Measurements from ENCODE around the gene NOLC1. TPM values are rescaled to one million over a fixed set of nuclear protein-coding genes. Genes with fewer than 3 reads are reported as not detected.
A peak's percentile ranks its signal among the peaks of the same experiment; 100 is the strongest.

The NOLC1 gene
- total RNA-seq, 1 experiment from 2014 or later: 22.6 TPM

- Histone ChIP-seq H3K27ac (ENCODE audit: low read length) (no peak overlapping the region), H3K27me3 (ENCODE audit: low read length) (no peaks in the 10 kb centered on the region), H3K9me3 (ENCODE audit: low read length) (no peaks in the 10 kb centered on the region), H2AFZ (ENCODE audit: low read length) (no peak overlapping the region), H3K36me3 (ENCODE audit: insufficient read depth, low read length) (no peaks in the 10 kb centered on the region), H3K4me2 (ENCODE audit: low read depth, low read length, poor library complexity, severe bottlenecking) (no peak overlapping the region), H3K9ac (ENCODE audit: low read length) (no peak overlapping the region), H4K20me1 (ENCODE audit: insufficient read depth, low read depth, low read length) (no peaks in the 10 kb centered on the region), H3K79me2 (ENCODE audit: low read length) (no peaks in the 10 kb centered on the region), H3K9me2 (replicated peaks; ENCODE audit: insufficient read depth, low read length) (no peaks in the 10 kb centered on the region), H3K4me1 (ENCODE audit: low read length) (peaks cover 7% of the 10 kb centered on the region), H3K4me3 (ENCODE audit: low read length) (no peak overlapping the region)
- DNase-seq: no peak
Measured at GRCh38 chr10:102198027-102198426, 45.8 kb downstream of the NOLC1 start.

DNA sequence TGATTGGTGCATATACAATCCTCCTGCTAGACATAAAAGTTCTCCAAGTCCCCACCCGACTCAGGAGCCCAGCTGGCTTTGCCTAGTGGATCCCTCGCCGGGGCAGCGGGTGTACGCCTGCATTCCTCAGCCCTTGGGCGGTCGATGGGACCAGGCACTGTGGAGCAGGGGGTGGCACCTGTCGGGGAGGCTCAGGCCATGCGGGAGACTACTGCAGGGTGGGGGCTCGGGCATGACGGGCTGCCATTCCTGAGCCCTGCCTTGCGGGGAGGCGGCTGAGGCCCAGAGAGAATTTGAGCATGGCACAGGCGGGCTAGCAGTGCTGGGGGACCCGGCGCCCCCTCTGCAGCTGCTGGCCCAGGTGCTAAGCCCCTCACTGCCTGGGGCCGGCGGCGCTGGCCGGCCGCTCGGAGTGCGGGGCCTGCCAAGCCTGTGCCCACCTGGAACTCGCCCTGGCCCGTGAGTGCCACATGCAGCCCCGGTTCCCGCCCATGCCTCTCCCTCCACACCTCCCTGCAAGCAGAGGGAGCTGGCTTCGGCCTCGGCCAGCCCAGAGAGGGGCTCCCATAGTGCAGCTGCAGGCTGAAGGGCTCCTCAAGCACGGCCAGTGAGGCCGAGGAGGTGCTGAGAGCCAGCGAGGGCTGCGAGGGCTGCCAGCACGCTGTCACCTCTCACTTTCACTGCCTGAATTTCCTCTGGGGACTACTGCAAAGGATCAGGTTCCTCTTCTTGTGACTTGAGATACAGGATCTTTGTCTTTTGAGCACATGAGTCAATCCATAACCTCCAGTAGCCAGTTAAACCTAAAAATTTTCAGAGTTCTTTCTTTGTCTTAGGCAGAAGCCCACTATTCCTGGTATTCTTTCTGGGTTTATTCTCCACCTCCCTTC is 48.8 kb downstream of the NOLC1 start:
- Histone ChIP-seq H2AFZ (ENCODE audit: low read length) (no peak overlapping the region), H3K9me3 (ENCODE audit: low read length) (no peaks in the 10 kb centered on the region), H3K4me3 (ENCODE audit: low read length) (no peak overlapping the region), H3K4me1 (ENCODE audit: low read length) (peaks cover 7% of the 10 kb centered on the region), H4K20me1 (ENCODE audit: insufficient read depth, low read depth, low read length) (no peaks in the 10 kb centered on the region), H3K9me2 (replicated peaks; ENCODE audit: insufficient read depth, low read length) (no peaks in the 10 kb centered on the region), H3K9ac (ENCODE audit: low read length) (no peak overlapping the region), H3K36me3 (ENCODE audit: insufficient read depth, low read length) (no peaks in the 10 kb centered on the region), H3K27ac (ENCODE audit: low read length) (no peak overlapping the region), H3K4me2 (ENCODE audit: low read depth, low read length, poor library complexity, severe bottlenecking) (no peak overlapping the region), H3K27me3 (ENCODE audit: low read length) (no peaks in the 10 kb centered on the region), H3K79me2 (ENCODE audit: low read length) (no peaks in the 10 kb centered on the region)
- DNase-seq: peak; percentile 70

GRCh38 chr10:102202386-102202785 is 50.2 kb downstream of the NOLC1 start:
- no peak overlapping the region for H3K4me2 ChIP-seq (ENCODE audit: low read depth, low read length, poor library complexity, severe bottlenecking)
- no peak for DNase-seq

DNA sequence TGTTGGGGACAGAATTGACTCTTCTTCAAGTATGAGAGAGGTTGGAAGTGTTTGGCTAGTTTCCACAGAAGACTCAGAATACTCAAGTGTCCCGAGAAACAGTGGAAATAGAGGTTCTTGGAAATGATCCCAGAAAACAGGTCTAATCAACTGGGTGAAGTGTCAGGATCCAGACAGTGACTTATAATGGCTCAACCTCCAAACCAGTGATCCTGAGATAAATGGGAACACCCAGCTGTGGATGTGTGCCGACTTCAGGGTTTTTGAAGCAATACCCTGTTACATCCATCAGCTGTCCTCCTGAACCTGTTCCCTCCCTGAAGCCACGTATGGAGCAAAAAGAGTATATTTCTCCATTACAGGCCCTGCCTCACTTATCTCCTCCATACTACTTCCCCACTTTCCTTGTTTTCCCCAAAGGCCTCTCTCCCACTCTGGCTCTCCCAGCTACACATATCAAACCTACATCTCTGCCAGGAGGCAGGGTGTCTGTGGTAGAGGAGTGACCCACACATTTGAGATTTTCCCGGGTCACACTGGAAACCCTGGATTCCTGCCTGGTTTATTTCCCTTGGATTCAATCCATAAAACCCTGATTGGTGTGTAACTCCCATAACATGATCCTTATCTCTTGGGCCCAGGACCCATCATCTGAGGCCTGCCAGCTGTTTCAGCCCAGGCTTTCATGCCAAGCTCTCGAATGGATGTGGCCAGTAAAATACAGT is 56.3 kb downstream of the NOLC1 start:
- Histone ChIP-seq H3K4me1 (ENCODE audit: low read length) (peaks cover 4% of the 10 kb centered on the region), H3K9me2 (replicated peaks; ENCODE audit: insufficient read depth, low read length) (no peaks in the 10 kb centered on the region), H3K36me3 (ENCODE audit: insufficient read depth, low read length) (no peaks in the 10 kb centered on the region), H3K27me3 (ENCODE audit: low read length) (no peaks in the 10 kb centered on the region), H2AFZ (ENCODE audit: low read length) (no peak overlapping the region), H3K79me2 (ENCODE audit: low read length) (no peaks in the 10 kb centered on the region), H3K4me3 (ENCODE audit: low read length) (no peak overlapping the region), H3K4me2 (ENCODE audit: low read depth, low read length, poor library complexity, severe bottlenecking) (no peak overlapping the region), H3K9me3 (ENCODE audit: low read length) (no peaks in the 10 kb centered on the region), H3K27ac (ENCODE audit: low read length) (no peak overlapping the region), H4K20me1 (ENCODE audit: insufficient read depth, low read depth, low read length) (no peaks in the 10 kb centered on the region), H3K9ac (ENCODE audit: low read length) (no peak overlapping the region)
- no peak for DNase-seq

More at GRCh38 chr10:102202386-102202785, 50.2 kb downstream of the NOLC1 start:
- no peak overlapping the region for H3K4me3 ChIP-seq (ENCODE audit: low read length)
- H3K27me3 ChIP-seq (ENCODE audit: low read length): no peaks in the 10 kb centered on the region
- H2AFZ ChIP-seq (ENCODE audit: low read length): no peak overlapping the region
- H3K9me3 ChIP-seq (ENCODE audit: low read length): no peaks in the 10 kb centered on the region
- H3K9ac ChIP-seq (ENCODE audit: low read length): no peak overlapping the region
- H3K9me2 ChIP-seq (replicated peaks; ENCODE audit: insufficient read depth, low read length): no peaks in the 10 kb centered on the region
- H3K79me2 ChIP-seq (ENCODE audit: low read length): no peaks in the 10 kb centered on the region
- H3K4me1 ChIP-seq (ENCODE audit: low read length): peaks cover 7% of the 10 kb centered on the region
- H4K20me1 ChIP-seq (ENCODE audit: insufficient read depth, low read depth, low read length): no peaks in the 10 kb centered on the region
- no peak overlapping the region for H3K27ac ChIP-seq (ENCODE audit: low read length)
- H3K36me3 ChIP-seq (ENCODE audit: insufficient read depth, low read length): no peaks in the 10 kb centered on the region

DNA sequence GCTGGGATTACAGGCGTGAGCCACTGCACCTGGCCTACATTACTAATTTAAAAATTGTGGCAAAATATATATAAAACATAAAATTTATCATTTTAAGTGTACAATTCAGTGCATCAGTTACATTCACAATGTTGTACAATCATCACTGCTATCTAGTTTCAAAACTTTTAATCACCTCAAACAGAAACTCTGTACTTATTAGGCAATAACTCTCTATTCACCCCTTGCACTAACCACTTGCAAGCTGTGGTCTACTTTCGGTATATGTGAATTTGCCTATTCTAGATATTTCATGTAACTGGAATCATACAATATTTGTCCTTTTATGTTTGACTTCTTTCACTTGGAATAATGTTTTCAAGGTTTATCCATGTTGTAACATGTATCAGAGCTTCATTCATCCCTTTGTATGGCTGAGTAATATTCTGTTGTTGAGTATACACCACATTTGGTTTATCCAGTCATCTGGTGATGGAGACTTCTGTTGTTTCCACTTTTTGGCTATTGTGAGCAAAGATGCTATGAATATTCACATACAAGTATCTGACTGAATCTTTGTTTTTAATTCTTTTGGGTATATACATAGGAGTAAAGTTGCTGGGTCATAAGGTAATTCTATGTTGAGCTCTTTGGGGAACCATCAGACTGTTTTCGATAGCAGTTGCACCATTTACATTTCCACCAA is 59.6 kb downstream of the NOLC1 start:
- Histone ChIP-seq H3K36me3 (ENCODE audit: insufficient read depth, low read length) (no peaks in the 10 kb centered on the region), H3K9ac (ENCODE audit: low read length) (no peak overlapping the region), H3K4me1 (ENCODE audit: low read length) (peaks cover 6% of the 10 kb centered on the region), H3K4me3 (ENCODE audit: low read length) (no peak overlapping the region), H2AFZ (ENCODE audit: low read length) (no peak overlapping the region), H4K20me1 (ENCODE audit: insufficient read depth, low read depth, low read length) (no peaks in the 10 kb centered on the region), H3K4me2 (ENCODE audit: low read depth, low read length, poor library complexity, severe bottlenecking) (no peak overlapping the region), H3K27me3 (ENCODE audit: low read length) (no peaks in the 10 kb centered on the region), H3K9me2 (replicated peaks; ENCODE audit: insufficient read depth, low read length) (no peaks in the 10 kb centered on the region), H3K9me3 (ENCODE audit: low read length) (no peaks in the 10 kb centered on the region), H3K27ac (ENCODE audit: low read length) (no peak overlapping the region), H3K79me2 (ENCODE audit: low read length) (no peaks in the 10 kb centered on the region)
- DNase-seq: no peak

Other genes with a start within 250 kb of the NOLC1 start
- gene ARMH3, start 96.2 kb upstream of the NOLC1 start, total RNA-seq (2014; rRNA removed; shearing (Covaris generic); ENCODE audit: low replicate concordance): 3.7 and 4.1 TPM in 2 replicates
- 7.1 and 19.4 TPM in 2 replicates for gene HPS6, start 87.0 kb upstream of the NOLC1 start, total RNA-seq (2014; rRNA removed; shearing (Covaris generic); ENCODE audit: low replicate concordance)
- 24.7 and 34.5 TPM in 2 replicates for gene LDB1, start 32.0 kb upstream of the NOLC1 start, total RNA-seq (2014; rRNA removed; shearing (Covaris generic); ENCODE audit: low replicate concordance)
- 8.6 and 10.2 TPM in 2 replicates for gene PPRC1, start 19.3 kb upstream of the NOLC1 start, total RNA-seq (2014; rRNA removed; shearing (Covaris generic); ENCODE audit: low replicate concordance)
- gene ELOVL3, start 73.9 kb downstream of the NOLC1 start, total RNA-seq (2014; rRNA removed; shearing (Covaris generic); ENCODE audit: low replicate concordance): not detected in 2 replicates
- gene PITX3, start 89.1 kb downstream of the NOLC1 start, total RNA-seq (2014; rRNA removed; shearing (Covaris generic); ENCODE audit: low replicate concordance): not detected in 2 replicates
- 7.6 and 12.5 TPM in 2 replicates for gene GBF1, start 93.1 kb downstream of the NOLC1 start, total RNA-seq (2014; rRNA removed; shearing (Covaris generic); ENCODE audit: low replicate concordance)
- 3.1 and 7.4 TPM in 2 replicates for gene NFKB2, start 243.3 kb downstream of the NOLC1 start, total RNA-seq (2014; rRNA removed; shearing (Covaris generic); ENCODE audit: low replicate concordance)

Measured in Karpas-422 (cell line).